GM23338 (cell line): ENCODE results near the gene ATP5PO. TPM values are rescaled to one million over a fixed set of nuclear protein-coding genes. Genes with fewer than 3 reads are reported as not detected.

Experiments
- ATAC-seq: fragments of 200-7000 bp; cut with Tn5 transposase; 3 replicates; pipeline ENCODE4 v1.9.1; 2020
- DNase-seq: peaks from one replicate; pipeline ENCODE4 v3.0.0-alpha.2; 2015; ENCODE audit warnings: low spot score
- H2AFZ ChIP-seq: fragments of 200-600 bp; sonication (generic); 2 replicates; pipeline ENCODE4 v1.8.0; 2016; ENCODE audit warnings: antibody characterized with exemption, mild to moderate bottlenecking, moderate library complexity
- H3F3A ChIP-seq: fragments of 200-600 bp; sonication (generic); replicated peaks from 2 replicates; pipeline ENCODE4 v1.8.0; 2017; ENCODE audit warnings: antibody characterized with exemption, mixed run types, low read depth
- H3K27ac ChIP-seq: fragments of 200-600 bp; sonication (generic); 2 replicates; pipeline ENCODE4 v1.6.1; 2016; ENCODE audit warnings: low read depth
- H3K27me3 ChIP-seq: fragments of 200-600 bp; sonication (generic); 2 replicates; pipeline ENCODE4 v1.8.0; 2016; ENCODE audit warnings: mild to moderate bottlenecking, mixed run types, moderate library complexity; ENCODE audit not compliant: insufficient read depth
- H3K36me3 ChIP-seq: fragments of 200-600 bp; sonication (generic); 2 replicates; pipeline ENCODE4 v1.8.0; 2016; ENCODE audit warnings: mild to moderate bottlenecking; ENCODE audit not compliant: insufficient read depth
- H3K4me1 ChIP-seq: fragments of 200-600 bp; sonication (generic); 2 replicates; pipeline ENCODE4 v1.8.0; 2016; ENCODE audit warnings: mild to moderate bottlenecking, moderate library complexity; ENCODE audit not compliant: insufficient read depth
- H3K4me2 ChIP-seq: fragments of 200-600 bp; sonication (generic); 2 replicates; pipeline ENCODE4 v1.7.1; 2017; ENCODE audit warnings: mixed run types
- H3K4me3 ChIP-seq: fragments of 200-600 bp; sonication (generic); 2 replicates; pipeline ENCODE4 v1.6.1; 2016; ENCODE audit warnings: mixed run types
- H3K79me2 ChIP-seq: fragments of 200-600 bp; sonication (generic); replicated peaks from 2 replicates; pipeline ENCODE4 v1.8.0; 2017; ENCODE audit warnings: mild to moderate bottlenecking; ENCODE audit not compliant: insufficient read depth
- H3K9me2 ChIP-seq: fragments of 200-600 bp; sonication (generic); 2 replicates; pipeline ENCODE4 v1.8.0; 2017; ENCODE audit not compliant: insufficient read depth
- H4K20me1 ChIP-seq: fragments of 200-600 bp; sonication (generic); replicated peaks from 2 replicates; pipeline ENCODE4 v1.8.0; 2017; ENCODE audit warnings: mild to moderate bottlenecking; ENCODE audit not compliant: insufficient read depth
- H3K27ac Mint-ChIP-seq: 2 replicates; pipeline ENCODE4 v1.8.0; 2020; ENCODE audit warnings: inconsistent platforms, mild to moderate bottlenecking, moderate library complexity, mixed read lengths
- H3K27me3 Mint-ChIP-seq: 3 replicates; pipeline ENCODE4 v1.8.0; 2022; ENCODE audit warnings: low read depth, mild to moderate bottlenecking, moderate library complexity, mixed read lengths, inconsistent platforms; ENCODE audit not compliant: insufficient read depth, poor library complexity
- H3K36me3 Mint-ChIP-seq: 3 replicates; pipeline ENCODE4 v1.8.0; 2021; ENCODE audit warnings: low read depth, mild to moderate bottlenecking, inconsistent platforms, moderate library complexity, mixed read lengths
- H3K4me1 Mint-ChIP-seq: 3 replicates; pipeline ENCODE4 v1.8.0; 2020; ENCODE audit warnings: mild to moderate bottlenecking, inconsistent platforms, mixed read lengths
- H3K4me3 Mint-ChIP-seq: 3 replicates; pipeline ENCODE4 v1.8.0; 2021; ENCODE audit warnings: moderate library complexity, mild to moderate bottlenecking, inconsistent platforms, mixed read lengths
- H3K9me3 Mint-ChIP-seq: 3 replicates; pipeline ENCODE4 v1.8.0; 2020; ENCODE audit warnings: moderate library complexity, mild to moderate bottlenecking, inconsistent platforms, mixed read lengths
- CREB1 ChIP-seq: fragments of 250-450 bp; sonication (Bioruptor Pico); IDR thresholded peaks from 2 replicates; pipeline ENCODE4 v1.5.0; 2020; ENCODE audit warnings: low read depth, mild to moderate bottlenecking, moderate library complexity
- ETS1 ChIP-seq: IDR thresholded peaks from 2 replicates; pipeline ENCODE4 v1.6.1; 2016; ENCODE audit warnings: antibody characterized with exemption
- EZH2 ChIP-seq: fragments of 200-600 bp; sonication (generic); IDR thresholded peaks from one replicate; pipeline ENCODE4 v1.8.0; 2017; ENCODE audit warnings: antibody characterized with exemption, mild to moderate bottlenecking, low read depth; ENCODE audit not compliant: unreplicated experiment
- STAT1 ChIP-seq: IDR thresholded peaks from one replicate; pipeline ENCODE4 v1.6.1; 2016; ENCODE audit warnings: antibody characterized with exemption; ENCODE audit not compliant: unreplicated experiment
- ZNF114 ChIP-seq: fragments of 250-450 bp; sonication (Bioruptor Pico); IDR thresholded peaks from 2 replicates; pipeline ENCODE4 v1.5.0; 2020; ENCODE audit warnings: mild to moderate bottlenecking, moderate library complexity
- ZNF462 ChIP-seq: fragments of 250-450 bp; sonication (Bioruptor Pico); IDR thresholded peaks from 2 replicates; pipeline ENCODE4 v1.5.0; 2020; ENCODE audit warnings: mild to moderate bottlenecking, moderate library complexity
- polyA plus RNA-seq: library from polyadenylated mRNA; unstranded; fragments of >200 nt; fragmentation: Nextera tagmentation; extraction: Ambion mirVana; gene quantifications from 2 replicates; pipeline ENCODE4 v1.2.1, GENCODE V29; 2016
- total RNA-seq: library from RNA; depleted of rRNA; stranded (reverse); fragments of >200 nt; shearing (Covaris generic); gene quantifications from 2 replicates; pipeline ENCODE4 v1.2.3, GENCODE V29; 2014

Gene ATP5PO
- total and polyA plus RNA-seq, 2 experiments from 2014 or later: 244 to 522 TPM

- no peaks in the 10 kb centered on the region for H3F3A ChIP-seq
- peaks cover 8% of the 10 kb centered on the region; the same call in 1 of the 2 replicates for H3K9me2 ChIP-seq
- no peak for ATAC-seq
- no peak for TF ChIP-seq CREB1 (CRISPR knock-in tag)
- TF ChIP-seq ZNF462 (CRISPR knock-in tag): no peak
- TF ChIP-seq ETS1: no peak
- TF ChIP-seq ZNF114: no peak
- no peak for TF ChIP-seq STAT1
- no peak for TF ChIP-seq EZH2
- H3K27me3 ChIP-seq: no peaks in the 10 kb centered on the region
- H4K20me1 ChIP-seq: no peaks in the 10 kb centered on the region
- H3K4me1 ChIP-seq: no peaks in the 10 kb centered on the region
- no peak for DNase-seq
- no peak overlapping the region for H3K4me3 ChIP-seq
- H3K79me2 ChIP-seq: no peaks in the 10 kb centered on the region
- Mint-ChIP-seq H3K27me3 (no peaks in the 10 kb centered on the region), H3K9me3 (no peaks in the 10 kb centered on the region), H3K27ac (no peak overlapping the region), H3K36me3 (no peaks in the 10 kb centered on the region; the same call in 2 of the 3 replicates), H3K4me1 (no peaks in the 10 kb centered on the region), H3K4me3 (no peak overlapping the region)
- no peak overlapping the region for H2AFZ ChIP-seq
- no peaks in the 10 kb centered on the region for H3K36me3 ChIP-seq
- no peak overlapping the region for H3K4me2 ChIP-seq
- no peak overlapping the region for H3K27ac ChIP-seq
Observed at GRCh38 chr21:33878824-33879223, 36.8 kb downstream of the ATP5PO start.
